ENCODE data around the gene SIRT5.

SIRT5 gene

GRCh38 chr6:13638014-13638413, 63.6 kb downstream of the SIRT5 start:
- no peak for DNase-seq

DNA sequence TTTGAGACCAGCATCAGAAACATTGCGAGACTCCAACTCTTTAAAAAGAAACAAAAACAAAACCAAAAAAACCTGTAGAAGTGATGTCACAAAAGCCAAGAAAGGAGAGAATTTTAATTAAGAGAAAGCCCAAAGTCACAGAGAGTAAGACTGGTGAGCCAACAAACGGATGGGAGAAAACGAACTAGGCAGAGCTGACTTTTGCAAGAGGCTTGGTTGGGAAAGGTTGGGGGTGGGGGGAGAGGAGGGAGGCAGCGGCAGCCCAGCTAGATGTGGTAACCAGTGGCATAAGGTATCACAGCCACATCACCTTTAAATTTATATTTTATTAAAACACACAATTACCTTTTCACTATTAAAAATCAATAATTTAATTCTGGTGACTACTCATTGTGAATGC, 64.2 kb downstream of the SIRT5 start:
- no peak for DNase-seq

GRCh38 chr6:13641315-13641714, 66.9 kb downstream of the SIRT5 start:
- no peak for DNase-seq

DNA sequence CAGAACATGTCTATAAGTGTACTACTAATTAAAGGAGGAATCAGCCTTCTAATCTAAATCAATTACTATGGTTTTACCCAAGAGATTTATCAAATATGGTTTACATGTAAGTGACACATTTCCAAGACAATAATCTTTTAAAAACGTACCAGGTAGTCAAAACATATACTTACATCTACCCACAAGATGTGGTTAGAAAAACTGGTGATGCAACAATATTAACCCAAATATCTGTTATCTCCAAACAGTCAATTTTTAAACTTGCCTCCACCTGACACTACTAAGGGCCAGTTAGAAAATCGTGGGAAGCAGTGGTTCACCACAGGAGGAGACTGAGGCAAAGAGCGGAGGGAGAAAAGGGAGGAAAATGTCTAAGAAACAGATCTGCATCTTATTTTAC, 68.7 kb downstream of the SIRT5 start:
- no peak for DNase-seq

DNA sequence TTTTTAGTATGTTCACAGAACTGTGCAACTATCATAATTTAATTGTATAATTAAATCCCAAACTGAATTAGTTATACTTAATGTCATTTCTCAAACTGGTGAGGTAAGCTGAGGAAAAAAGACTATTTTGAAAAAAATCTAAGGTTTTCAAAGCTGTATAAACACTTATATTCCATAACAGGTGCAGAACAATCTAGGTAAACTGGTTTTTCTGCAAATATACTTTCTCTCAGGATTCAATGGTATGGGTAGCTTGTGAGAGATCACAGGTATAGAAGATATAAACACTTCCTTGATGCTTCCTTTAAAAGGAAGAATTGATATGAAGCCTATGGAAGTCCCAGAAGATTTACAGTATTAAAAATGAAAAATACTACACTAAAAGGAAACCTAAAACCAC, 74.4 kb downstream of the SIRT5 start:
- no peak for DNase-seq

GRCh38 chr6:13649393-13649792, 75.0 kb downstream of the SIRT5 start:
- no peak for DNase-seq

- DNase-seq: no peak
These were observed 78.9 kb downstream of the SIRT5 start for GRCh38 chr6:13653296-13653695.

DNA sequence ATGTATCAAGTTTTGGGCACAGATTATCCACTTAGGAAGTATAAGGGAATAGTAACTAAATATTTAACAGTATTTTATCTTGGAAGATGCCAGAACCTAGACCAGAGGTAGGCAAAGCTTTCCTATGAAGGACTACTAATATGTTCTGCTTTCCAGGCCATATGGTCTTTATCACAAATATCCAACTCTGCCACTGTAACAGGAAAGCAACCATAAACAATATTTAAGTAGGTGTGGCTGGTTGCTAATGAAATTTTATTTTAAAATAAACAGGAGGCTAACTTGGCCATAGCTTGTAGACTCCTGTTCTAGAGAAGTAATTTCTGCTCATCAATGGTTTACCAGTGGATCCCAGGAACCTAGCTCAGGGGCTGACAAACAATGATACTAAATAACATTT, 80.1 kb downstream of the SIRT5 start:
- no peak for DNase-seq

GRCh38 chr6:13655700-13656099, 81.3 kb downstream of the SIRT5 start:
- no peak for DNase-seq

- DNase-seq: no peak
These were observed 85.9 kb downstream of the SIRT5 start for GRCh38 chr6:13660273-13660672.

DNA sequence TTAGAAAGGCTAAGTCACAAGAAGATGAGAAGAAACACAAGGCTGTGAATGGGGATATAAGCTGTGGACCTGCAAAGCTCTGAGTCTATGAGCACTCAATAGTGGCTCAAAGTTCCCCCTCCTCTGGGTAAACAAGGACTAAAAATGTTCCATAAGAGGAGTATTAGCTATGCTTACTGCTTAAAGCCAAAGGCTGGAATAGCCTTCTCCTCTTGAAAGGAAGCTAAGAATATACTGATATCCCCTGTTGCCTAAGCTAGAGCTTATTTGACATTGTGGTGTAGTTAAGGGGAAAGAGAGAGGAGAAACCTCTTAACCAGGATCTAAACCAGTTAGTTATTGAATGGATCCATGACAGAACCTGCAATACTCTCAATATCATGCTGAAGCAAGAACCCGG, 86.5 kb downstream of the SIRT5 start:
- no peak for DNase-seq

DNA sequence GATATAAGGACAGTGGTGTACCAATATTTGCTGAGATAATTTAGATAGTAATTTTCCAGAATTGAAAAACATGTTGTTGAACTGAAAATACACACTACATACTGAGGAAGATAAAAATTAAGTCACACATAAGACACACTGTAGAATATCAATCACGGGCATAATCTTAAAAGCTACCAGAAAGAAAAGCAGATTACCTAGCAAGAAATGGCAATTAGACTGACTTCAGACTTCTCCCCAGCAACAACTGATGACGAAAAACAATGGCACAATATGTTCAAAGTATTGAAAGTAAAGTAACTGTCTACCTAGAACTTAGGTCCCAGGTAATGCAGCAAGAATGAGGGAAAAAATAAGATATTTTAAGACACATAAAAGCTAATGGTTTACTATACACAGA, 87.2 kb downstream of the SIRT5 start:
- no peak for DNase-seq

- DNase-seq: no peak
These were observed 88.4 kb downstream of the SIRT5 start for GRCh38 chr6:13662651-13663334.

- DNase-seq: no peak
These were observed 89.6 kb downstream of the SIRT5 start for GRCh38 chr6:13663986-13664385.

Measured in NCI-H1105 (cell line).